ENCODE results near the gene CHPF. TPM values are rescaled to one million over a fixed set of nuclear protein-coding genes. Genes with fewer than 3 reads are reported as not detected.
A peak's percentile ranks its signal among the peaks of the same experiment; 100 is the strongest.

The CHPF gene
- total and polyA plus RNA-seq, 2 donors (not counting 1 experiment from before 2014, with no cell fraction given) = 35.8 to 58.8 TPM

GRCh38 chr2:219576505-219577388, 33.1 kb upstream of the CHPF start:
- no peak overlapping the region for H3K4me2 ChIP-seq (ENCODE audit: extremely low read depth, insufficient read depth, low read length)
- peak in 1 of 2 donors; percentile 6 for DNase-seq (ENCODE audit: low read depth in 2 of 2)

DNA sequence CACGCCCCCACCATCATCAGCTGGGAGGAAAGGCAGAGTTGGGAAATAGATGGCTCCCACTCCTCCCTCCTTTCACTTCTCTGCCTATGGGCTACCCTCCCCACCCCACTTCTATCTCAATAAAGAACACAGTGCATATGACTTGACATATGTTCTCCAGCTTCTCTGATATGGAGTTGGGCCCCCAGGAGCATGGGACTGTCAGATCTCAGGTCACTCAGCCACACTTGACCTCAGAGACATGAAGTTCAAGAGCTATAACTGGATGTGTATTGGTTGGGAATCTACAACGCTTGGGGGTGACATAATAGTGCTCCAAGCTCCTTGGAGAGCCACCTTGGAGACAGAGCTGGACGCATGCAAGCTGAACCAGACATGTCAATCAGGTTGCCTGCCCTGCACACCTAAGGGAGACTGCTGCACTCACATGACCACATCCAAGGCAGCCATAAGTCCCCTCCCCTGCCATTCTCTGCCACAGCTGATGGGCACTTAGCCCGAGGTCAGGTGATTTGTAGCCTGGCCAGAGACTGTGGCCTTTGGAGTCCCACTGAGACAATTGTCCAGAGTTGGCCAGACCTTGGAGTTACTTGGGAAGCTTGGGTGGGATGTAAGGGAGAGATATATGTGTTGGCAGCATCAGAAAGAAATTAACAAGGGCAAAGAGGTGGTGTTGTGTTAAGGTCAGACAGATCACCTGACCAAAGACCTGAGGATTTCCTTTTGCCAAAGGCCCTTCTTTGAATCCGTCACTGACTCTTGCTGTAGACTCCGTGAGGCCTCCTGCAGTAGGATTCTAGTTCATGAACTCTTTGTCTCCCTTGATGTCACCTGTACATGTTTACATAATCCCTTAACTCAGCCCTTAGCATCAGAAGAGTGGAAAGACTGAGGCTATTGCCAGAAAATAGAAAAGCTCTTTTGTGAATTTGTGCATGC, 32.2 kb upstream of the CHPF start:
- Histone ChIP-seq H3K27ac (ENCODE audit: insufficient read depth, low read length) (no peak overlapping the region), H3K4me2 (ENCODE audit: extremely low read depth, insufficient read depth, low read length) (no peak overlapping the region), H3K36me3 (ENCODE audit: control insufficient read depth, insufficient read depth, low read length) (no peaks in the 10 kb centered on the region), H3K27me3 (ENCODE audit: control insufficient read depth, insufficient read depth, low read length) (peaks cover 25% of the 10 kb centered on the region), H3K9me3 (ENCODE audit: control insufficient read depth, insufficient read depth, low read depth, low read length) (no peaks in the 10 kb centered on the region), H3K9ac (ENCODE audit: insufficient read depth, low read length) (no peak overlapping the region), H2AFZ (ENCODE audit: low read length) (no peak overlapping the region), H4K20me1 (ENCODE audit: control insufficient read depth, extremely low read depth, insufficient read depth, low read length) (no peaks in the 10 kb centered on the region), H3K4me1 (ENCODE audit: control insufficient read depth, extremely low read depth, insufficient read depth, low read length) (peaks cover 3% of the 10 kb centered on the region), H3K79me2 (ENCODE audit: control insufficient read depth, insufficient read depth, low read length) (no peaks in the 10 kb centered on the region), H3K4me3 (replicated peaks in 1 of 4; ENCODE audit: control extremely low read depth in 1 of 4, insufficient read depth in 1 of 4, low read depth in 3 of 4, low read length in 4 of 4) (no peak overlapping the region)
- TF ChIP-seq CTCF (conservative IDR thresholded peaks at IDR 0.05 in 1 of 2, IDR thresholded peaks at IDR 0.05 in 1 of 2; ENCODE audit: low read depth in 1 of 2, low read length in 2 of 2) (no peak), EZH2 (IDR thresholded peaks at IDR 0.05; ENCODE audit: low read length, missing control alignments) (no peak)
- DNase-seq (ENCODE audit: low read depth in 2 of 2) = no peak

More at GRCh38 chr2:219576505-219577388, 33.1 kb upstream of the CHPF start:
- TF ChIP-seq EZH2 (IDR thresholded peaks at IDR 0.05; ENCODE audit: low read length, missing control alignments) = no peak
- TF ChIP-seq CTCF (conservative IDR thresholded peaks at IDR 0.05 in 1 of 2, IDR thresholded peaks at IDR 0.05 in 1 of 2; ENCODE audit: low read depth in 1 of 2, low read length in 2 of 2) = no peak
- H4K20me1 ChIP-seq (ENCODE audit: control insufficient read depth, extremely low read depth, insufficient read depth, low read length) = no peaks in the 10 kb centered on the region
- no peaks in the 10 kb centered on the region for H3K79me2 ChIP-seq (ENCODE audit: control insufficient read depth, insufficient read depth, low read length)
- no peak overlapping the region for H3K9ac ChIP-seq (ENCODE audit: insufficient read depth, low read length)
- H3K27me3 ChIP-seq (ENCODE audit: control insufficient read depth, insufficient read depth, low read length) = peaks cover 25% of the 10 kb centered on the region
- H3K4me3 ChIP-seq (replicated peaks in 1 of 4; ENCODE audit: control extremely low read depth in 1 of 4, insufficient read depth in 1 of 4, low read depth in 3 of 4, low read length in 4 of 4) = no peak overlapping the region
- H3K9me3 ChIP-seq (ENCODE audit: control insufficient read depth, insufficient read depth, low read depth, low read length) = no peaks in the 10 kb centered on the region
- no peaks in the 10 kb centered on the region for H3K36me3 ChIP-seq (ENCODE audit: control insufficient read depth, insufficient read depth, low read length)
- H3K4me1 ChIP-seq (ENCODE audit: control insufficient read depth, extremely low read depth, insufficient read depth, low read length) = peaks cover 3% of the 10 kb centered on the region
- H3K27ac ChIP-seq (ENCODE audit: insufficient read depth, low read length) = no peak overlapping the region
- H2AFZ ChIP-seq (ENCODE audit: low read length) = no peak overlapping the region
